ENCODE results near the gene CPLANE1. TPM values are rescaled to one million over a fixed set of nuclear protein-coding genes. Genes with fewer than 3 reads are reported as not detected.

The CPLANE1 gene
- total and polyA plus RNA-seq, 2 donors (not counting 3 experiments of a cell fraction or from before 2014, with no cell fraction given): 4.6 to 21.5 TPM

- dilution Hi-C loops (cut with MboI; ENCODE audit: extremely low pct_ligation_motif_present, low sequenced_read_pairs) (no loop called here), intact Hi-C loops (cut with micrococcal nuclease) (no loop called here)
- POLR2A ChIA-PET: interaction anchor here (0.7 kb wide), 1 partner anchor 417 kb away, joined by 5 read pairs; no protein-coding TSS in a partner anchor
- H3K4me2 ChIP-seq (ENCODE audit: insufficient read depth, low read length): no peak overlapping the region
- no peaks in the 10 kb centered on the region for H4K20me1 ChIP-seq (replicated peaks; ENCODE audit: control insufficient read depth, extremely low read depth, insufficient read depth, low read length)
- TF ChIP-seq MAX (IDR thresholded peaks at IDR 0.05; ENCODE audit: insufficient read depth, insufficient read length) (no peak), FOS (IDR thresholded peaks at IDR 0.05; ENCODE audit: borderline replicate concordance, insufficient read depth, low read length) (no peak), POLR2AphosphoS5 (IDR thresholded peaks at IDR 0.05; ENCODE audit: insufficient read depth, low read depth, low read length) (no peak), POLR2A (IDR thresholded peaks at IDR 0.05; ENCODE audit: low read depth, low read length) (no peak)
- DNase-seq (ENCODE audit: low read depth, low spot score) (no peak), FAIRE-seq (no peak)
- H3K79me2 ChIP-seq (ENCODE audit: control insufficient read depth, insufficient read depth, low read length): no peaks in the 10 kb centered on the region
- no peak overlapping the region for H3K9ac ChIP-seq (replicated peaks; ENCODE audit: extremely low read depth, insufficient read depth, low read length)
- BruUV-seq (replicated peaks): no TSS peak
- H2AFZ ChIP-seq (ENCODE audit: low read depth, low read length): no peak overlapping the region
- H3K9me1 ChIP-seq (replicated peaks; ENCODE audit: control insufficient read depth, extremely low read depth, insufficient read depth, low read length): no peaks in the 10 kb centered on the region
- CTCF ChIA-PET: no interaction called here
- peaks cover 2 to 3% of the 10 kb centered on the region in 2 experiments for H3K36me3 ChIP-seq (ENCODE audit: control insufficient read depth in 2 of 2, extremely low read depth in 1 of 2, insufficient read depth in 2 of 2, low read length in 2 of 2)
- H3K4me1 ChIP-seq (ENCODE audit: control insufficient read depth, extremely low read depth, insufficient read depth, low read length): no peaks in the 10 kb centered on the region
- H3K27me3 ChIP-seq (ENCODE audit: control insufficient read depth in 2 of 2, insufficient read depth in 2 of 2, low read length in 2 of 2): no peaks in the 10 kb centered on the region
- H3K27ac ChIP-seq (ENCODE audit: insufficient read depth, low read depth, low read length): no peak overlapping the region
- H3K4me3 ChIP-seq (replicated peaks in 1 of 3; ENCODE audit: insufficient read depth in 1 of 3, low read depth in 1 of 3, low read length in 3 of 3): no peak overlapping the region
- no peaks in the 10 kb centered on the region for H3K9me3 ChIP-seq (replicated peaks; ENCODE audit: control insufficient read depth, insufficient read depth, low read length)
Observed at GRCh38 chr5:37212096-37212495, 37.1 kb downstream of the CPLANE1 start.

GRCh38 chr5:37211661-37212060, 37.5 kb downstream of the CPLANE1 start:
- FAIRE-seq (no peak), DNase-seq (ENCODE audit: low read depth, low spot score) (no peak)
- dilution Hi-C loops (cut with MboI; ENCODE audit: extremely low pct_ligation_motif_present, low sequenced_read_pairs) (no loop called here), intact Hi-C loops (cut with micrococcal nuclease) (no loop called here)
- ChIA-PET CTCF (no interaction called here), POLR2A (interaction anchor here (0.7 kb wide), 1 partner anchor 417 kb away, joined by 5 read pairs; no protein-coding TSS in a partner anchor)
- no peak for TF ChIP-seq FOS (IDR thresholded peaks at IDR 0.05; ENCODE audit: borderline replicate concordance, insufficient read depth, low read length)
- TF ChIP-seq POLR2A (IDR thresholded peaks at IDR 0.05; ENCODE audit: low read depth, low read length): no peak
- TF ChIP-seq JUN (IDR thresholded peaks at IDR 0.05; ENCODE audit: borderline replicate concordance, insufficient read depth, insufficient read length, low read depth): no peak
- TF ChIP-seq POLR2AphosphoS5 (IDR thresholded peaks at IDR 0.05; ENCODE audit: insufficient read depth, low read depth, low read length): no peak
- TF ChIP-seq, protein P1, sequence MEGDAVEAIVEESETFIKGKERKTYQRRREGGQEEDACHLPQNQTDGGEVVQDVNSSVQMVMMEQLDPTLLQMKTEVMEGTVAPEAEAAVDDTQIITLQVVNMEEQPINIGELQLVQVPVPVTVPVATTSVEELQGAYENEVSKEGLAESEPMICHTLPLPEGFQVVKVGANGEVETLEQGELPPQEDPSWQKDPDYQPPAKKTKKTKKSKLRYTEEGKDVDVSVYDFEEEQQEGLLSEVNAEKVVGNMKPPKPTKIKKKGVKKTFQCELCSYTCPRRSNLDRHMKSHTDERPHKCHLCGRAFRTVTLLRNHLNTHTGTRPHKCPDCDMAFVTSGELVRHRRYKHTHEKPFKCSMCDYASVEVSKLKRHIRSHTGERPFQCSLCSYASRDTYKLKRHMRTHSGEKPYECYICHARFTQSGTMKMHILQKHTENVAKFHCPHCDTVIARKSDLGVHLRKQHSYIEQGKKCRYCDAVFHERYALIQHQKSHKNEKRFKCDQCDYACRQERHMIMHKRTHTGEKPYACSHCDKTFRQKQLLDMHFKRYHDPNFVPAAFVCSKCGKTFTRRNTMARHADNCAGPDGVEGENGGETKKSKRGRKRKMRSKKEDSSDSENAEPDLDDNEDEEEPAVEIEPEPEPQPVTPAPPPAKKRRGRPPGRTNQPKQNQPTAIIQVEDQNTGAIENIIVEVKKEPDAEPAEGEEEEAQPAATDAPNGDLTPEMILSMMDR (IDR thresholded peaks at IDR 0.05; ENCODE audit: extremely low read depth in 1 of 2, insufficient read depth in 1 of 2, low read depth in 1 of 2, low read length in 2 of 2): no peak
- no peak for TF ChIP-seq MYC (IDR thresholded peaks at IDR 0.05; ENCODE audit: low read depth, low read length)
- no peak for TF ChIP-seq EZH2 (IDR thresholded peaks at IDR 0.05; ENCODE audit: borderline replicate concordance, low read depth, low read length, severe bottlenecking)
- no peak for TF ChIP-seq GATA2 (IDR thresholded peaks at IDR 0.05; ENCODE audit: insufficient read depth, insufficient read length, low read depth, low read length)
- TF ChIP-seq MAX (IDR thresholded peaks at IDR 0.05; ENCODE audit: insufficient read depth, insufficient read length): no peak
- no peak overlapping the region for H3K27ac ChIP-seq (ENCODE audit: insufficient read depth, low read depth, low read length)
- H2AFZ ChIP-seq (ENCODE audit: low read depth, low read length): no peak overlapping the region
- no peak overlapping the region for H3K4me3 ChIP-seq (replicated peaks in 1 of 3; ENCODE audit: insufficient read depth in 1 of 3, low read depth in 1 of 3, low read length in 3 of 3)
- H3K9me3 ChIP-seq (replicated peaks; ENCODE audit: control insufficient read depth, insufficient read depth, low read length): no peaks in the 10 kb centered on the region
- H3K4me1 ChIP-seq (ENCODE audit: control insufficient read depth, extremely low read depth, insufficient read depth, low read length): no peaks in the 10 kb centered on the region
- no peaks in the 10 kb centered on the region for H3K9me1 ChIP-seq (replicated peaks; ENCODE audit: control insufficient read depth, extremely low read depth, insufficient read depth, low read length)
- BruUV-seq (replicated peaks): no TSS peak
- no peak overlapping the region for H3K4me2 ChIP-seq (ENCODE audit: insufficient read depth, low read length)
- H3K79me2 ChIP-seq (ENCODE audit: control insufficient read depth, insufficient read depth, low read length): no peaks in the 10 kb centered on the region
- H3K9ac ChIP-seq (replicated peaks; ENCODE audit: extremely low read depth, insufficient read depth, low read length): no peak overlapping the region
- H4K20me1 ChIP-seq (replicated peaks; ENCODE audit: control insufficient read depth, extremely low read depth, insufficient read depth, low read length): no peaks in the 10 kb centered on the region
- no peaks in the 10 kb centered on the region for H3K27me3 ChIP-seq (ENCODE audit: control insufficient read depth in 2 of 2, insufficient read depth in 2 of 2, low read length in 2 of 2)
- peaks cover 2 to 3% of the 10 kb centered on the region in 2 experiments for H3K36me3 ChIP-seq (ENCODE audit: control insufficient read depth in 2 of 2, extremely low read depth in 1 of 2, insufficient read depth in 2 of 2, low read length in 2 of 2)
